GM18499 (cell line): ENCODE data around the gene SAMD4B.
A peak's percentile ranks its signal among the peaks of the same experiment; 100 is the strongest.

Experiments used
- ATAC-seq: cut with Tn5 transposase; IDR thresholded peaks from one replicate; pipeline ENCODE4 v1.9.1; 2021; ENCODE audit warnings: moderate number of reproducible peaks; ENCODE audit not compliant: insufficient read depth, unreplicated experiment

Gene SAMD4B

DNA sequence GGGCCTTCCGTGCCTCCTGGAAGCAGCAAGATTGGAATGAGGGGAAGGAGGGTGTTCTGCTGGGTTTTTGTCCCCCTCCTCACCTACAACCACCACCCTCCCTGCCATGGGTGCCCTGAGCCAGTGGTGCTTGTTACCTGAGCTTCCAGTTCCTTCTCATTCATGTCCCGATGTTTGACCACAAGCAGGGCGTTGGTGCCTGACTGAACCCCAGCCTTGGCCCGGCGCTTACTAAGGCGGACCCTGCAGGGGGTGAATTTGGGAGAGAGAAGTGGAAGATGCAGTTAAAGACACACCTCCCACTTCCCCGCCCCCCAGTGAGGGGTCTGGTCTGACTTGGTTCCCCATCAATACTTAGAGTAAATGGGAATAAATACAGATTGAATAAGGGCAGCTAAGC lies 44.3 kb downstream of the SAMD4B start:
- ATAC-seq: no peak

DNA sequence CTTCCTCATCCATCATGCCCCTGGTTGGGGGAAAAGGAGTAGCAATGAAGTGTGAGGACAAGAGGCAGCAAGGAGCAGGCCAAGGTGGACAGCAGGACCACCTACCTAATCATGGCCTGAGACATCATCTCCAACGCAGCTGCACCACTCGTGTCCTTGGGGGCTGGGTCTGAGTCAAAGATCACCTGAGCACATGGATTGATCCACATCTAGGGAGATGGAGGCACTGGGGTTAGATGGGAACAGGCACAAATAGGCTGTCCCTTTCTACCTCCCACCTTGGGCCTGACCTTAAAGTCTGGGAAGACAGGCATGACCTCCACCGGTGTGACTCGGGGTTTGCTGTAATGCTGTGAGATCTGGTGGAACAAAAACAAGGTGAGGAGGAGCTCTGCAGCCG lies 46.4 kb downstream of the SAMD4B start:
- no peak for ATAC-seq

DNA sequence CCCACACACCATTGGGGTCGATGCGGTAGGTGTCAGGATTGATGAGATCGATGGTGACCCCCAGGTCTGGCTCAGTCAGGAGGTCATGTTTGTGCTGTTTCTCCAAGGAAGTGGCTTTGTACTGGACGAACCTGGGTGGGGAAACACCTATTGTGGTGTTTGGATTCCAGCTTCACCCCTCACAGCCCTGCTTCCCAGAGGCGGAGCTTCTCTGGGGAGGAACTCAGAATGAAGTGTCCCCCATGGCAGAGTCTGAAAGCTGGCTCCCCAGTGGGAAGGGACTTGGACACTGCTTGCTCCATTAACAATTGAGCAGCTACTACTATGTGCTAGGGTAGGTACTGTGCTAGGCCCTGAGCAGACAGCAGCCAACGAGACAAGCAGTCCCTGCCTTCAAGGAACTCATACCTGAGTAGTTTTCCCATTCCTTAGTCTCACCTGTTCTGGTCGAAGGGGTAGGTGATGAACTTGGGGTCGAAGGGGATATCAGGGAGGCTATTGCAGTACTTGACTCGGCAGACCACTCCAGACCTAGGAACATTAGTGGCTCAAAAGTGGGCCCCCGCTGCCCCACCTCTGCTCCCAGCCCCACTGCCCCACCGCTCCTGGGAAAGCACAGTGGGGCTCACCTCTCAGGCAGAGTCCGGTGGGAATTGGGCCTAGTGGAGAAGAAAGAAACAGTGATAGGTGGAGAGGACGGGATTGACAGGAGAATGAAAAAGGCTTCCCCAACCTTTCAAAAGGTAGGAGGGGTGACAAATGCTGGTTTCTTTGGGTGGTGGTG lies 47.6 kb downstream of the SAMD4B start:
- no peak for ATAC-seq

DNA sequence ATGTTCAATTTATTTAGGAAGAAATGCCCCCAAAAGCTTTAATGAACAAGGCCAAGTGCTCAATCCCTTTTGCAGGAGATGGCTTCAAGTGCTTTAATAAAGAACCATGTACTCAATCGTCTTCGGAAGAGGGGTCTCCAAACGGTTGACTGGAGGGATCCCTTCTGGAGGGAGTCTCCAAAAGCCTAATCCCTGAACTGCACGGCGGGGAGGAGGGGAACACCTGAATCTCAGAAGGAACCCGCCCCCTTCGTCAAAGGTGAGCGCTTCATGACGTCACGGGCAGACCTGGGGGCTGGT lies 48.2 kb downstream of the SAMD4B start:
- ATAC-seq: no peak

DNA sequence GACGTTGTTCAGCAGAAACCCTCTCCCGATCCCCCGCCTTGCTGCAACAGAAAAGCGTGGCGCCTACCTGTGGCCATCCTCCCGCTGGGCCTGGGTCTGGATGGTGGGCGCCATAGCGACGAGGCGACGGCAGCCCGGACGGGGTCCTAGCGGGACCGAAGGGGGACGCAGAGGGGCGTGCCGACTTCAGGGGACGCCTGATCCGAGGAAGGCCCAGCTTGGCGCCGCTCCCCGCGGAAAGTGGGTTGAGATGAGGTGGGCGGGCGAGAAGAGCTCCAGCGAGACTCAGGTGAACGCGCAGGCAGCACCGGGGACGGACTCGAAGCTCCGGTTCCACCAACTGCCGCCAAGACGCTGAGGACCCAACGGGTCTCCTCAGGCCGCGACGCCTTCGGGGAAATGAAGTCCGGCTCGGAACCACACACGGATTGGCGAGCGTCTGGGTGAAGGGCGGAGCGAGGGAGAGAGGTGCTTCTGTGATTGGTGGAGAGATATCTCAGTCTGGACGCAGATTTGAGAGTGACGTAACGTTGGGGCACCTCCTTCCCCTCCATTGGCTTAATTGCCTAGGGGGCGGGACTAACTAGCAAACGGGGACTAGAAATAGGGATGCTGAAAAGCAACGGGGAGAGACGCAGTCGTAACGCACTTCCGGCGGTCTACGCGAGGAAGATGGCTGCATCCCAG lies 48.7 kb downstream of the SAMD4B start, which contains the start of the genes MED29 and PAF1:
Gene MED29, plus strand, starts transcription at position 628 of the 687 bp plus-strand sequence. Its CDS starts 45 bp downstream, at position 673.
Gene PAF1, minus strand, starts transcription at position 356 of the 687 bp plus-strand sequence. Its CDS starts 242 bp downstream, at position 114.
- ATAC-seq: peak; percentile 81

DNA sequence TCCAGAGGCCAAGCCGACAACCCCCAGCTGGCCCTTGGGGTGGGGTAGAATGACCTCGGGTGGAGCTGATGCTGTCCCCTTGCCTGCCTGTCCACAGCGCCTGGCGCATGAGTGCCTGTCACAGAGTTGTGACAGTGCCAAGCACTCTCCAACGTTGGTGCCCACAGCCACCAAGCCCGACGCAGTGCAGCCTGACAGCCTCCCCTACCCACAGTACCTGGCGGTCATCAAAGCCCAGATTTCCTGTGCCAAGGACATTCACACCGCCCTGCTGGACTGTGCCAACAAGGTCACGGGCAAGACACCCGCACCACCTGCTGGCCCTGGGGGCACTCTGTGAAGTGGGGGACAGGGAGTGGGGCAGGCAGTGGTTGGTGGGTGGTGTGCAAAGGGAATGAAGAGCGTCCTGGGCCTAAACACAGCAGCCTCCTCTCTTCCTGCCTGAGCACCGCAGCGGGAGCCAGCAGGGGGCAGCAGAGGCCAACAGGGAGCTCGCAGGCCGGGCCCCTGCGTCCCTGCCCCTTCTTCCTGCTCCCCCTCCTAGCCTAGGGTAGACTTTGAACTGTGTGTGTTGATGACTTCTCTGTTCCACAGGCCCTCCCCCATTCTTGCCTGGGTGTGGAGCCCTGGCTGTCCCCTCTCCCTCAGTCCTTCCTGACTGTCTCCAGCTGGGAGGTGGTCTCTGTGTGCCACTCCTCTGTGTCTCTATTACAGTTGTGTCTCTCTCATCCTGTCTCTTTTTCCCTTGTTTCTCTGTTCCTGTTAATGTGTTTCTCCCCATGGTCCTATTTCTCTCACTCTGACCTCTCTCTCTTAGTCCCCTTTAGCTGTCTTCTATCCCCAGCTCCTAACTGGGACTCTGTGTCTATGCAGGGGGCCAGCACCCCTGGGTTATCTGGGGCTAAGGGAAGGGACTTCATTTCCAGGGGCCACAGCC lies 55.4 kb downstream of the SAMD4B start:
- no peak for ATAC-seq

DNA sequence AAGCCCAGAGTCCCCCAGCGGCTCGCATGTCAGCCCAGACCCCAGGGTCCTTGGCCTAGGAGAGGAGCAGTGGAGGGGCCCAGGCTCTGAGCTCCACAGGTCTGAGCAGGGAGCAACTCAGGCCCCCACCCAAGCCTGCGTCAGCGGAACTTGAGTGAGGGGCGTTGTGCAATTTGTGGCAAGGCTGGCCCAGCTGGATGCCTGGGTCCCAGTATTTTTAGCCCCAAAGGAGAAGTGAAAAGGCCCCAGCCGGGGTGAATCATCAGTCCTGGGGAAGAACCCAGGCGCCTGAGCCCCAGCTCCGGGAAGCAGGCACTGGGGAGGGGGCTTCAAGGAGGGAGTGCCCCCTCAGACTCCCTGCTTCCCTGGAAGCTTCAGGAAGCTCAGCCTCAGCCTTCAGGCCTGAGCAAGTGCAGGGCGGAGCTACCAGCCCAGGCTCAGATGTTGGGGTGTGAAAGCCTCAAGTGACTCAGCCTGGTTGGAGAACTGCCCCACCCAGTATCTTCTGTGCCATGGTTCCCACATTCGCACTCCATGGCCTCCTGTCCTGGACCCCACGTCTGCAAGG lies 56.2 kb downstream of the SAMD4B start:
- no peak for ATAC-seq

DNA sequence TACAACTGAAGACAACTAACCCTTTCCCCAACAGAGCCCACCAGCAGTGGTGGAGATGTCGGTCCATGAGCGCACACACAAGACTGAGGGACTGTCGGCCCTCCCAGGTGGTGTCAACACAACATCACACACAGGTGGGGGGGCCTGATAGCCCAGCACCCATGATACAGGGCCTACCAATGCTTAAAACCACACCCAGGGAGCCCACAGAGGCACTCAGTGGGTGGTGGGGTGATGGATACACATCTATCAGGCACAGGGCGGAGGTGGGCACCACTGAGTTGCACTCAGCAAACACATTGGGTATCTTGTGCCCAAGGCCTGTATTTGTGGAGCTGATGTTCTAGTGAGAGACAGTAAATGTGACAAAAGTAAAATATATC lies 57.4 kb downstream of the SAMD4B start:
- ATAC-seq: no peak

DNA sequence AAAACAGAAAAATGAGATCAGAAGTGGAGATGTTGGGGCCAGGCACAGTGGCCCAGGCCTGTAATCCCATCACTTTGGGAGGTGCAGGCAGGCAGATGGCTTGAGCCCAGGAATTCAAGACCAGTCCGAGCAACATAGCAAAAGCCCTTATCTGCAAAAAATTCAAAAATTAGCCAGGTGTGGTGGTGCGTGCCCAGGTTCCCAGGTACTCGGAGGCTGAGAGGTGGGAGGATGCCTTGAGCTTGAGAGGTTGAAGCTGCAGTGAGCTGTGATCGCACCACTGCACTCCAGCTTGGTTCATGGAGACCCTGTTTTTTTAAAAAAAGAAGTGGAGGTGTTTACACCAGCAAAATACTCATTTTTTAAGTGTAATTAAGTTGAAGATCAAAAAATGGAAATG lies 57.8 kb downstream of the SAMD4B start:
- no peak for ATAC-seq

DNA sequence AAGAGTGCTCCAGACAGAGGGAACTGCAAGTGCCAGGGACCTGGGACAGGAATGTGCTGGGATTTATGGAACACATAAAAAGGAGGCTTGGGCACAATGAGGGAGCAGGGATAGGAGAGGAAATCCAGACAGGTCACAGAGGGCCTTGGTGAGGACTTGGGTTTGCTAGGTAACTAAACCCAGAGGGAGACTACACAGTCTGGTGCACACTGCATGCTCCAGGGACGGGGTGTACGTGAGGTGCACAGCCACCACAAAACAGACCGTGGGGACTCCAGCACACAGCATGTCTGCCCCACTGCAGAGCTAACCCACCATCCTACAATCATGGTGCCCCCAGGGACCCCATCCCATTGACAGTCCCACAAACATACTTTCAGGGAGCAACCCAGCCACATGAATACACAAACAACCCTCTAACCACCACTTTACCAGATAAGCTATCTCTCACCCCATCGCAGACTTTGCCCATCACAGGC lies 58.9 kb downstream of the SAMD4B start:
- no peak for ATAC-seq

DNA sequence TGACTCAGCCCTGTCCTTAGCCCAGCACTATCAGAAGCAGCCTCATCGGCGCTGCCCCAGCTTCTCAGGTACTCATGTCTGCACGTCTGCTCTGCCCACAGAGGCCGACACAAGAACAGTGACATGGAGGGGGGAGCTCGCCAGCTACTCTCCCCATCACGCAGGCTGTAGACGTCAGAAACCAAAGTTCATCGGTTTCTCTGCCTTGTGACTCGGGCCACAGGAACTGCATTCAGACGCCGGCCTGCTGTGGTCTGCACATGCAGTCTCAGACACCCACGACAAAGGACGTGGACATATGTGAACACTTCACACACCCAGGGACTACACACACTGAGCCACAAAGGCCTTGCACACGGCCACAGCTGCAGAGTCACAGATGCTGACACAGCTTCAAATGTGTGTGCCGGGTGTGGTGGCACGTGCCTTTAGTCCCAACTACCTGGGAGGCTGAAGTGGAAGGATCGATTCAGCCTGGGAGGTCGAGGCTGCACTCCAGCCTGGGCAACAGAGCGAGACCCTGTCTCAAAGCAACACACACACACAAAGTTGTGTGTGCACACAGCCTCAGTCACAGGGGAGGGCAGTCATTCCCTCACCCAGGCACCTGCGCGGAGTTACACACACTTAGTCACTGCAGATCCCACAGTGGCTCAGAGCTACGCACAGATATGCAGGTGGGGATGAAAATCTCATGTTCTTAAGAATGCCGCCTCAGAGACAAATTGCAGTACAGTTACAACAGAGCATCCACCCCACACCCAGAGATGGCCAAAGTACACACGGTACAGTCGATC lies 59.5 kb downstream of the SAMD4B start:
- ATAC-seq: no peak

DNA sequence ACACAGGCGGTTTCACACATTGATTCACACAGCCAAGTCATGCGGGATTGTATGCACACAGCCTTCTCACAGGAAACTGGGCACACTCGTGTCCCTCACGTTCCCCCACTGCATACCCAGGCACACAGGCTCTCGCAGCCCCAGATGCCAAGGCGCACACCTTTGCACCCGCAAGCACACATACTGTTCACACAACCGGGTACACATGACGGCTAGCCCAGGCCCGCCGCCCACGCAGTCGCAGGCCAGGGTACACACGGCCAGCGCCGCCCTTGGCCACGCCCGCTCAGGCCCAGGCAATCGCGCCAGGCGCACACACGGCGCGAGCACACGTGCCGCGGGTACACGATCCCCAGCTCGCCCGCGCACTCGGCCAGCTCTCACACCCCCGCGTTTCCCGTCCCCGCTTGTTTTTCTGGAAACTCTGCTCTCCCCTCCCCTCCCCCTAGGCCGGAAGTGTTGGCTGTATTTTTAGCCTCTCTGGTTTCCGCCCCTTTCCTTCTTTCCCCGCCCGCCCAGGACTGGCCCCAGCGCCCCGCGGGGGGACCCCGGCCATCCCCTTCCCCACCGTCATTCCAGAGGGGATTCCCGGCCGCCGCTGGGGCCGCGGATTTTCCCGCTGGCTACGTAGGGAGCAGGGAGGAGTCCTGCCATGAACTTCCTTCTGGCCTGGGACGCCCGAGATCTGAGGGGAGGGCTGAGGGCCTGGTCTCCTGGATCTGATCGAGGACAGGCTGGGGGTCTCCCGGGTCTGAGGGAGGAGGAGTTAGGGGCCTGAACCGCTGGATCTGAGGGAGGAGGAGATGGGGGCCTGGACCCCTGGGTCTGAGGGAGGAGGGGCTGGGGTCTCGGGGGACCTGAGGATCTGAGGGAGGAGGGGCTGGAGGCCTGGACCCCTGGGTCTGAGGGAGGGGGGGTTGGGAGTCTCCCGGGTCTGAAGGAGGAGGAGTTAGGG lies 60.4 kb downstream of the SAMD4B start:
- ATAC-seq: no peak

DNA sequence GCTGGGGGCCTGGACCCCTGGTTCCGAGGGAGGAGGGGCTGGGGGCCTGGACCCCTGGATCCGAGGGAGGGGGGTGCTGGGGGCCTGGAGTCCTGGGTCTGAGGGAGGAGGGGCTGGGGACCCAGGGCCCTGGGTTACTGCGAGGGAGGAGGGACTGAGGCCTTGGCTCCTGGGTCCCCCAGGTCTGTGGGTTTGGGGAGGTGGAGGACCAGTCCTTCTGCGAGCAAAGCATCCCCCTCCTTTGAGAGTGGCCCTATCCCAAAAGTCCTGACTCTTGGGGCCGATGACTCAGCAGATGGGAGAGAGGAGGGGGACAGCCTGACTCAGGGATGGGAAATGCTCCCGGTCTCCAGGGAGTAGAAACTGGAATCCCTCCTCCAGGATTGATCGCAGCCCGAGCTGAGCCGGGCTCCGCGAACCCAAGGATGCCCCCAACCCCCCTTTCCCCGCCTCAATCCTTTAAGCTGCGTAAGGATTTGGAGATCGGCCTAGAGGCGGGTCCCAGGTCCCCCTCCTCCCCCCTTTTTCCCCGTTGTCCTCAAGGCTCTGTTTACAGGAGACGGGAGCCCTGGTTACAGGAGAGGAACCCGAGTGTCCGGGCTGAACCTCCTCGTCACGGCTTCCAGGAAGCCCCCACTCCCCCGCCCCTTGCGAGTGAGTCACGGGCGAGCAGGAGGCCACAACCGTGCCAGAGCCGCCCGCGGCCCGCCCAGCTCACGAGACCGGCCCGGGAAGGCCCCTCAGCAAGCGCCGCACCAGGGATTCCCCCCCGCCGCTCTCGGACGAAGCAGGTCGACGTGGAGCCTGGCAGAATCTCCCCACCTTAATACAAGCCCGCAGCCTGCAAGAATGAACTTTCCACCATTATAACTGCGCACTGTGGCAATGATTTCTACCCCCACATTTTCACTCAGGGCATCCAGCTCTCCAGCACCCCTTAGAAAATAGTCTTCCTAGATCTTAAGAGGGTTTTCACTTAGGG lies 61.4 kb downstream of the SAMD4B start:
- no peak for ATAC-seq

DNA sequence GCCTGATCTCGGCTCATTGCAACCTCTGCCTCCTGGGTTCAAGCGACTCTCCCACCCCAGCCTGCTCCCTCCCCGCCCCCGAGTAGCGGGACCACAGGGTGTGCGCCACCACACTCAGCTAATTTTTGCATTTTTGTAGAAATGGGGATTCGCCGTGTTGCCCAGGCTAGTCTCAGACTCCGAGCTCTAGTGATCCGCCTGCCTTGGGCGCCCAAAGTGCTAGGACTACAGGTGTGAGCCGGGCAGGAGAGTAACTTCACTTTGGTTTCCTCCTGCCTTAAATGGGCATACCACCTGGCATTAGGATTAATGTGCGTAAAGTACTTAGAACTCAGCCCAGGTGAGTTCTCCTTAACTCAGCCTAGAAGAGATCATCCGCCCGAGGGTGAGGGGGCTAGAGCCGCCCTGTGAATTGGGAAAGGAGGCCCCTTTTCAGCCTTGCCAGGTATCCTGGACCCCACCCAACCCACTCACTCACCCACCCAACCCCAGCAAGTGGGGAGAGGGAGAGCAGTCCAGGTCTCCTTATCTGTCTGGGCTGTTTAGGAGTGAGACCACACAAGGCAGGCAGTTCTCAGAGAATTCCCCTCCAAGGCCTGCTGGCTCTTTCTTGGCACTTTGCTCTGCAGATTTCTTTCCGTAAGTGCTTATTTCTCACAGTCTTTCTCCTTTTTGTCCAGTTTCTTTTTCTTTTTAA lies 63.2 kb downstream of the SAMD4B start:
- no peak for ATAC-seq

DNA sequence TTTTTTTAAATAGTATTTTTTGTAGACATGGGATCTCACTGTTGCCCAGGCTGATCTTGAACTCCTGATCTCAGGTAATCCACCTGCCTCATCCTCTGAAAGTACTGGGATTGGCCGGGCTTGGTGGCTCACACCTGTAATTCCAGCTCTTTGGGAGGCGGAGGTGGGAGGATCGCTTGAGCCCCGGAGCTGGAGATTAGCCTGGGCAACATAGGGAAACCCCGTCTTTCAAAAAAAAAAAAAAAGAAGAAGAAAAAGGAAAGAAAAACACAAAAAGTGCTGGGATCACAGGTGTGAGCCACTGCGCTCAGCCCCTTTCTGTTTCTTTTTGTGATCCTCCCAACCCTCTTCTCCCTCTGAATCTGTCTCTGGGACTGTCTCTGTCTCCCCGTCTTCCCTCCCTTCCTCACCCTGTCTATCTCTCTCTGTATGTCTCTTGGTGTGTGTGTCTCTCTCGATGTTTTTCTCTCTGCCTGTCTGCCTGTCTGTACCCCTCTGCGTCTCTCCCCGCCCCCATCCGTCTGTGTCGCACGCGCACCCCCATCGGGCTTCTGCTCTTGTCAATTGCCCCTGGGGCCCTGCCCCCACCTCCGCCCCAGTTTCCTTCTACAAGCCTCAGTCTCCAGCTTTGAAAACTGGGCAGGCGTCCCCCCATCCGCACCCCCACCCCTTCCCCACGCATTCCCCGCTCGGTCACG lies 63.9 kb downstream of the SAMD4B start:
- ATAC-seq: no peak
